ENCODE results near the gene NFILZ.

NFILZ gene

DNA sequence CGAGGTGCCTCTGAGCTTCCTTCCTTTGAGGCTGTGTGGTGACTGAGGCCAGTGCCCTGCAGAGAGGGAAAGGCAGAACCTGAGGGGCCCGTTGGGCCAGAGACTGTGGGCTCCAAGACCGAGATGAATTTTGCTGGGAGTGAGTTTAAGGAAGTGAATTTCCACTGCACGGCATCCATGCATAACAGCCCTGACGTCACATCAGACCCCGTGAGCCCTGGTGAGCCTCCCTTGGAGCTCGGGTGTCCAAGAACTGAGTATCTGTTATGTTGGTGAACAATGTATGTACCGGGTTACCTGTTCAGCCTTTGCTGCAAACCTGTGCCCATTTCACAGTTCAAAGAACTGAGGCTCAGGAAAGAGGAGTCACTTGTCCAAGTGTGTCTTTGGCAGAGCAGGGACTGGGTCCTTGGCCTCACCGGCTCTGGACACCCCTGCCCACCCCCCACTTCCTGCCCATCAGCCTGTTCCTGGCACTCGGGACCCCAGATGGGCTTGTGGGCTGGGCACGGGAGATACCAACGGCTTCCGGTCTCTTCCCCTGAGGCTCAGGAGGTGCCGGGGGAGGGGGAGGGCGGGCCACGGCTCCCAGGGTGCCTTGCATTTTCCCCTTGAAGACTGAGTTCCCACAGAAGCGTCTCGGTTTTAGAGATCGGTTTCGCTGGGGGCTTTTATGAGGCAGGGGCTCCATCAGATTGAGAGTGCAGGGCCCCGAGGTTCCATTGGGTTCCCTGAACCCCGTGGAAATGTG is 33.7 kb downstream of the NFILZ start:
- in situ Hi-C loops (cut with HindIII; ENCODE audit: low pct_unique_long_range_greater_than_20kb, low sequenced_read_pairs) = no loop called here

DNA sequence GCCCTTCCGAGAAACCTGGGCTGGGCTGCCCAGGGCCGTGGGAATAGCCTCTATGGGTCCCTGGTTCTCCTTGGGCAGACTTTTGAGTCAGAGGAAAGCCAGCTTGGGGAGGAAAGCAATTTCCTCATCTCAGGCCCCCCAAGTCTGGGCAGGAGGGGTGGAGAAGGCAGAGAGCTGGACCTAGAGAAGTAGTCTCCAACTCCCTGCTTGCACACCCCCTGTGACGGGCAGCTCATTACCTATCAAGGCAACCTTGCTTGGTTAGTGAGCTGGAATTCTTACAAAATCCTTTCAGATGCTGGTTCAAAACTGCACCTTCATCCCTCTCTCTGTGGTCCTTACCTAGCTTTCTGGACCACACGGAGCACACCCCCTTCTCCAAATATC is 34.2 kb downstream of the NFILZ start:
- no peak for DNase-seq (ENCODE audit: low read depth in 1 of 2, low spot score in 1 of 2)
- TF ChIP-seq JUND (IDR thresholded peaks at IDR 0.05; ENCODE audit: low read depth) = no peak
- in situ Hi-C loops (cut with HindIII; ENCODE audit: low pct_unique_long_range_greater_than_20kb, low sequenced_read_pairs) = no loop called here

More for the DNA sequence above, 33.7 kb downstream of the NFILZ start:
- no peak for TF ChIP-seq JUND (IDR thresholded peaks at IDR 0.05; ENCODE audit: low read depth)
- DNase-seq (ENCODE audit: low read depth in 1 of 2, low spot score in 1 of 2) = no peak

DNA sequence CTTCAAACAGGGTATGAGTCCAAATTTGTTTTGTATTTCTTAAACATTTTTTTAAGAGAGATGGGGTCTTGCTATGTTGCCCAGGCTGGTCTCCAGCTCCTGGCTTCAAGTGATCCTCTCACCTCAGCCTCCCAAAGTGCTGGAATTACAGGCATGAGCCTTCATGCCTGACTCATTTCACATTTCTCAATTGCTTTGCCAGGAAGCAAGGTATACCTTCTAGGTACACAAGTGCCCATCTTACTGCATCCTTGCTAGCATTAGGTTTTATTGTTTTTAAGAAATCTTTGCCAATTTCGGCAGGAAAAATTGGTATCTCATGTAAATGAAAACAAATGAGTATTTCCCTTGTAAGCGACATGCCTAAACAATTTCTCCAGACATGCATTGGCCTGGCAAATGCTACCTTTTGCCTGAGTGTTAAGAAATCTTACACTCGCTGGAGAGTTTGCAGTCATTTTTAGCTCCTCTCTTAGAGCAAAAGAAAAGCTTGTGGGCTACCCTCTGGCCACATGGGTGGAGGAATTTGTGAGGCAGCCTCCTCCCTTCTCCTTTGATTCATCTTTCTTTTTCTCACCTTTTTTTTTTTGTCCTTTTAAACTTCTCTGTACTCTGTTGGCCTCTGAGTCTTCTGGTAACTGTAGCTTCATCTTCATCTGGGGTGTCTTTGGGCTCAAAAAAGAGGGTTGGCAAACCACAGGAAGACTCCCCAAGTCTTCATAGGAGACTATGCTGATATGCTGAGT is 35.2 kb downstream of the NFILZ start:
- no peak for TF ChIP-seq JUND (IDR thresholded peaks at IDR 0.05; ENCODE audit: low read depth)
- in situ Hi-C loops (cut with HindIII; ENCODE audit: low pct_unique_long_range_greater_than_20kb, low sequenced_read_pairs) = no loop called here
- DNase-seq (ENCODE audit: low read depth in 1 of 2, low spot score in 1 of 2) = no peak

DNA sequence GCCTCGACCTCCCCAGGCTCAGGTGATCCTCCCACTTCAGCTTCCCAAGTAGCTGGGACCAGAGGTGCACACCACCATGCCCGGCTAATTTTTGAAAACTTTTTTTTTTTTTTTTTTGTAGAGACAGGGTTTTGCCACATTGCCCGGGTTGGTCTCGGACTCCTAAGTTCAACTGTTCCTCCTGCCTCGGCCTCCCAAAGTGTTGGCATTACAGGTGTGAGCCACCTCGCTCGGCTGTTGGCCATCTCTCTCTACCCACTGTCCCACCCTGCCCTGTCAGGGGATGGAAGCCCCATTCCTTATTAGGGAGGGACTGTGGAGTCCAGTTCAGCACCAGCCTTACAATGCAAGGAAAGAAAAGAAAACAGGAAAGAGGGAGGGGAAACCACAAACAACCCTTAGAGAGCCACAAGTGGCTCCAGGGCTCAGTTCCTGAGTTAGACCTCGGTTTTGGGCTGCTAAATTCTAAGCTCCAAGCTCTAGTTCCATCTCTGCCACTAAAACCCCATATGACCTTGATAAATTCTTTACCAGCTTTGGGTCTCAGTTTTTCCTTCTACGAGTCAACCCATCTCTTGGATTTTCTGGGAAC is 36.5 kb downstream of the NFILZ start:
- no peak for DNase-seq (ENCODE audit: low read depth in 1 of 2, low spot score in 1 of 2)
- in situ Hi-C loops (cut with HindIII; ENCODE audit: low pct_unique_long_range_greater_than_20kb, low sequenced_read_pairs) = no loop called here
- no peak for TF ChIP-seq JUND (IDR thresholded peaks at IDR 0.05; ENCODE audit: low read depth)

DNA sequence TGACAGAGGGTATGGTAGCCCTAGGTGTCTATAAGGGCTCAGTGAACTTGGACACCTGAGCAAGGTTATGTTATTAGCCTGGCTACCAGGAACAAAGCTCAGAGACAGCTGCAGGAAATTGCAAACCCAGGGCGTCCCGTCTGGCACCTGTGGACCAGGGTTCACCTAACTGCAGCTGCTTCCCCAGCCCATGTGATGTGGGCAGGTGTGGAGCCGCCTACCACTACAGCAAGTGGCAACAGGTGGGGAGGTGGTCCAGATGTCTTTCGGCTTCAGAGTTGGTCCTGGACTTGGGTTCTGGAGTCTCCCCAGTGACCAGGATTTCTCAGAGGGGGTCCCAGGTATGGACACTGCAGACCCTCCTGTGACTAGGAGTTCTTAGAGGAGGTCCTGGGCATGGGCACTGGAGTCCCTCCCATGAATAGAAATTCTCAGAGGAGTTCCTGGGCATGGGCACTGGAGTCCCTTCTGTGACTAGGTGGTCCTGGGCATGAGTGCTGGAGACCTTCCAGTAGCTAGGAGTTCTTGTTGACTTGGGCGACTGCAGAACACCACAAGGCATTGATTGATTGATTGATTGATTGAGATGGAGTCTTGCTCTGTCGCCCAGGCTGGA is 43.0 kb downstream of the NFILZ start:
- no peak for TF ChIP-seq JUND (IDR thresholded peaks at IDR 0.05; ENCODE audit: low read depth)
- in situ Hi-C loops (cut with HindIII; ENCODE audit: low pct_unique_long_range_greater_than_20kb, low sequenced_read_pairs) = no loop called here
- DNase-seq (ENCODE audit: low read depth in 1 of 2, low spot score in 1 of 2) = no peak

DNA sequence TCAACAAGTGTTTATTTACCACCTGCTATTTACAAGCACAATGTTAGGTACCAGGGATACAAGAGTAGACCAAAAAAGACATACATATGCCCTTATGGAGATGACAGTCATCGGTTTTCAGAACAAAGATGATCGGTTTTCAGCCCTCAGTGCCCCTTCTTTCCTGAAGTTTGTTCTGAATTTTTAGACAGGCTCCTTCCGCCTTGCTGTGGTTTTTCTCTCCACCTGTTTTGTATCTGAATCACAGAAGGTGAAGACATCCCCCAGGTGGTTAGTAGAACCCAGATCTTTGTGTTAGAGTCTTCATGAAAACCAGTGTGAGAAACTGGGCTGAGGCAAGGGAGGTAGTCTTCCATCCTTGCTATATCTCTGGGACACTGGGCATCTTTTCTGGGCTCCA is 44.6 kb downstream of the NFILZ start:
- in situ Hi-C loops (cut with HindIII; ENCODE audit: low pct_unique_long_range_greater_than_20kb, low sequenced_read_pairs) = no loop called here
- no peak for TF ChIP-seq JUND (IDR thresholded peaks at IDR 0.05; ENCODE audit: low read depth)
- no peak for DNase-seq (ENCODE audit: low read depth in 1 of 2, low spot score in 1 of 2)

DNA sequence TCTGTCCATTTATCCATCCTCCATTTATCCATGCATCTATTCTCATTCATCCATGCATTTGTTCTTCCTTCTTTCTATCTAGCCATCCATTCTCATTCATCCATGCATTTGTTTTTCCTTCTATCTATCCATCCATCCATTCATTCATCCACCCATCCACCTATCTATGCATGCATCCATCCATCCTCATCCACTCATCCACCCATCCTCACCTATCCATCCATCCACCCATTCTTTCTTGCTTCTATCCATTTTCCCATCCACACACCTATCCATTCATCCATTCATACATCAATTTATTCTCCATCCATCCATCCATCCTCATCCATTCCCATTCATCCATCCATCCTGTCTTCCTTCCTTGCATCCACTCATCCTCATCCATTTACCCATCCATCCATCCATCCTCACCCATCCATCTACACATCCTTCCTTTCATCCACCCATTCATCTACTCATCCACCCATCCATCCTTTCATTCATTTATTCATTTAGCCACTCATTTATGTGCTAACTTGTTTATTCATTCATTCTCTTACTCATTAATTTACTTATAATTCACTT is 47.9 kb downstream of the NFILZ start:
- in situ Hi-C loops (cut with HindIII; ENCODE audit: low pct_unique_long_range_greater_than_20kb, low sequenced_read_pairs) = no loop called here
- no peak for DNase-seq (ENCODE audit: low read depth in 1 of 2, low spot score in 1 of 2)
- no peak for TF ChIP-seq JUND (IDR thresholded peaks at IDR 0.05; ENCODE audit: low read depth)

Measured in T47D (cell line).